ENCODE data around the gene C1orf94. TPM values are rescaled to one million over a fixed set of nuclear protein-coding genes. Genes with fewer than 3 reads are reported as not detected.

Gene C1orf94
- total and polyA plus RNA-seq, 10 of the 15 experiments (the other 5 are each of a cell fraction or from before 2014, with no cell fraction given), result not detected

DNA sequence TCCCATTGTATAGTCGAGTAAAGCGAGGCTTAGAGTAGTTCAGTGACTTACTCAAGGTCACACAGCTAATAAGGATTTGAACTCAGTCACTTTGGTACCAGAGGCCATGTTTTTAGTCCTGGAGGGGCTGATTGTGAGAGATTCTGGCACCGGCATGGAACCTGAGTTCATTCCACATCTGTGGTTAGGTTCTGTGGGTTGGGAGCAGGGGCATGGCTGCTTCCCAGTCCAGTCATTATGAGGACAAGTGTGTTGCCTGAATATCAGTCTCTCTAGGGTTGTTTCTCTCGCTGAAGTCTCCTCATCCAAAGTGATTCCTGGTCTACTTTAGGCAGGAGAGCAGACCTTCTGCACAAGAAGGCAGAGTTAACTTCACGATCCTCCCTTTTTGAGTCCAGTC, 90.6 kb downstream of the C1orf94 start (continued):
- TF ChIP-seq, protein P1, sequence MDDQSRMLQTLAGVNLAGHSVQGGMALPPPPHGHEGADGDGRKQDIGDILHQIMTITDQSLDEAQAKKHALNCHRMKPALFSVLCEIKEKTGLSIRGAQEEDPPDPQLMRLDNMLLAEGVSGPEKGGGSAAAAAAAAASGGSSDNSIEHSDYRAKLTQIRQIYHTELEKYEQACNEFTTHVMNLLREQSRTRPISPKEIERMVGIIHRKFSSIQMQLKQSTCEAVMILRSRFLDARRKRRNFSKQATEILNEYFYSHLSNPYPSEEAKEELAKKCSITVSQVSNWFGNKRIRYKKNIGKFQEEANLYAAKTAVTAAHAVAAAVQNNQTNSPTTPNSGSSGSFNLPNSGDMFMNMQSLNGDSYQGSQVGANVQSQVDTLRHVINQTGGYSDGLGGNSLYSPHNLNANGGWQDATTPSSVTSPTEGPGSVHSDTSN (IDR thresholded peaks at IDR 0.05; ENCODE audit: insufficient replicate concordance, low read depth, low read length), result no peak
- no peak for TF ChIP-seq NFYA (IDR thresholded peaks at IDR 0.05; ENCODE audit: borderline replicate concordance, low read depth, low read length)
- TF ChIP-seq, protein P2, sequence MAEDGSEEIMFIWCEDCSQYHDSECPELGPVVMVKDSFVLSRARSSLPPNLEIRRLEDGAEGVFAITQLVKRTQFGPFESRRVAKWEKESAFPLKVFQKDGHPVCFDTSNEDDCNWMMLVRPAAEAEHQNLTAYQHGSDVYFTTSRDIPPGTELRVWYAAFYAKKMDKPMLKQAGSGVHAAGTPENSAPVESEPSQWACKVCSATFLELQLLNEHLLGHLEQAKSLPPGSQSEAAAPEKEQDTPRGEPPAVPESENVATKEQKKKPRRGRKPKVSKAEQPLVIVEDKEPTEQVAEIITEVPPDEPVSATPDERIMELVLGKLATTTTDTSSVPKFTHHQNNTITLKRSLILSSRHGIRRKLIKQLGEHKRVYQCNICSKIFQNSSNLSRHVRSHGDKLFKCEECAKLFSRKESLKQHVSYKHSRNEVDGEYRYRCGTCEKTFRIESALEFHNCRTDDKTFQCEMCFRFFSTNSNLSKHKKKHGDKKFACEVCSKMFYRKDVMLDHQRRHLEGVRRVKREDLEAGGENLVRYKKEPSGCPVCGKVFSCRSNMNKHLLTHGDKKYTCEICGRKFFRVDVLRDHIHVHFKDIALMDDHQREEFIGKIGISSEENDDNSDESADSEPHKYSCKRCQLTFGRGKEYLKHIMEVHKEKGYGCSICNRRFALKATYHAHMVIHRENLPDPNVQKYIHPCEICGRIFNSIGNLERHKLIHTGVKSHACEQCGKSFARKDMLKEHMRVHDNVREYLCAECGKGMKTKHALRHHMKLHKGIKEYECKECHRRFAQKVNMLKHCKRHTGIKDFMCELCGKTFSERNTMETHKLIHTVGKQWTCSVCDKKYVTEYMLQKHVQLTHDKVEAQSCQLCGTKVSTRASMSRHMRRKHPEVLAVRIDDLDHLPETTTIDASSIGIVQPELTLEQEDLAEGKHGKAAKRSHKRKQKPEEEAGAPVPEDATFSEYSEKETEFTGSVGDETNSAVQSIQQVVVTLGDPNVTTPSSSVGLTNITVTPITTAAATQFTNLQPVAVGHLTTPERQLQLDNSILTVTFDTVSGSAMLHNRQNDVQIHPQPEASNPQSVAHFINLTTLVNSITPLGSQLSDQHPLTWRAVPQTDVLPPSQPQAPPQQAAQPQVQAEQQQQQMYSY (CRISPR knock-in tag; IDR thresholded peaks at IDR 0.05), result no peak
- TF ChIP-seq, protein P3, sequence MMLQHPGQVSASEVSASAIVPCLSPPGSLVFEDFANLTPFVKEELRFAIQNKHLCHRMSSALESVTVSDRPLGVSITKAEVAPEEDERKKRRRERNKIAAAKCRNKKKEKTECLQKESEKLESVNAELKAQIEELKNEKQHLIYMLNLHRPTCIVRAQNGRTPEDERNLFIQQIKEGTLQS (IDR thresholded peaks at IDR 0.05; ENCODE audit: borderline replicate concordance, extremely low read depth, low read depth, low read length), result no peak
- TF ChIP-seq POU2F2 (IDR thresholded peaks at IDR 0.05; ENCODE audit: borderline replicate concordance, low read depth, low read length), result no peak
- TF ChIP-seq IKZF2 (IDR thresholded peaks at IDR 0.05), result no peak
- TF ChIP-seq NFIC (IDR thresholded peaks at IDR 0.05; ENCODE audit: low read depth, low read length), result no peak
- TF ChIP-seq MTA2 (IDR thresholded peaks at IDR 0.05; ENCODE audit: low read depth), result no peak
- TF ChIP-seq, protein P4, sequence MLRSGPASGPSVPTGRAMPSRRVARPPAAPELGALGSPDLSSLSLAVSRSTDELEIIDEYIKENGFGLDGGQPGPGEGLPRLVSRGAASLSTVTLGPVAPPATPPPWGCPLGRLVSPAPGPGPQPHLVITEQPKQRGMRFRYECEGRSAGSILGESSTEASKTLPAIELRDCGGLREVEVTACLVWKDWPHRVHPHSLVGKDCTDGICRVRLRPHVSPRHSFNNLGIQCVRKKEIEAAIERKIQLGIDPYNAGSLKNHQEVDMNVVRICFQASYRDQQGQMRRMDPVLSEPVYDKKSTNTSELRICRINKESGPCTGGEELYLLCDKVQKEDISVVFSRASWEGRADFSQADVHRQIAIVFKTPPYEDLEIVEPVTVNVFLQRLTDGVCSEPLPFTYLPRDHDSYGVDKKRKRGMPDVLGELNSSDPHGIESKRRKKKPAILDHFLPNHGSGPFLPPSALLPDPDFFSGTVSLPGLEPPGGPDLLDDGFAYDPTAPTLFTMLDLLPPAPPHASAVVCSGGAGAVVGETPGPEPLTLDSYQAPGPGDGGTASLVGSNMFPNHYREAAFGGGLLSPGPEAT (IDR thresholded peaks at IDR 0.05; ENCODE audit: low read depth), result no peak
- TF ChIP-seq HCFC1 (IDR thresholded peaks at IDR 0.05; ENCODE audit: low read length), result no peak
- no peak for TF ChIP-seq ASH2L (IDR thresholded peaks at IDR 0.05; ENCODE audit: borderline replicate concordance, low read depth)
- TF ChIP-seq NBN (IDR thresholded peaks at IDR 0.05), result no peak
- TF ChIP-seq ETV6 (conservative IDR thresholded peaks at IDR 0.05 in 1 of 2, IDR thresholded peaks at IDR 0.05 in 1 of 2; ENCODE audit: borderline replicate concordance in 1 of 2, low read depth in 1 of 2), result no peak
- no peak for TF ChIP-seq POLR2AphosphoS2 (IDR thresholded peaks at IDR 0.05; ENCODE audit: low read depth, low read length)
- no peak for TF ChIP-seq SRF (IDR thresholded peaks at IDR 0.05; ENCODE audit: low read depth in 2 of 2, low read length in 2 of 2)
- no peak for TF ChIP-seq CHD1 (IDR thresholded peaks at IDR 0.05; ENCODE audit: low read depth, low read length)

All from GM12878 (cell line).